ENCODE measurements around the gene COG4.

COG4 gene

DNA sequence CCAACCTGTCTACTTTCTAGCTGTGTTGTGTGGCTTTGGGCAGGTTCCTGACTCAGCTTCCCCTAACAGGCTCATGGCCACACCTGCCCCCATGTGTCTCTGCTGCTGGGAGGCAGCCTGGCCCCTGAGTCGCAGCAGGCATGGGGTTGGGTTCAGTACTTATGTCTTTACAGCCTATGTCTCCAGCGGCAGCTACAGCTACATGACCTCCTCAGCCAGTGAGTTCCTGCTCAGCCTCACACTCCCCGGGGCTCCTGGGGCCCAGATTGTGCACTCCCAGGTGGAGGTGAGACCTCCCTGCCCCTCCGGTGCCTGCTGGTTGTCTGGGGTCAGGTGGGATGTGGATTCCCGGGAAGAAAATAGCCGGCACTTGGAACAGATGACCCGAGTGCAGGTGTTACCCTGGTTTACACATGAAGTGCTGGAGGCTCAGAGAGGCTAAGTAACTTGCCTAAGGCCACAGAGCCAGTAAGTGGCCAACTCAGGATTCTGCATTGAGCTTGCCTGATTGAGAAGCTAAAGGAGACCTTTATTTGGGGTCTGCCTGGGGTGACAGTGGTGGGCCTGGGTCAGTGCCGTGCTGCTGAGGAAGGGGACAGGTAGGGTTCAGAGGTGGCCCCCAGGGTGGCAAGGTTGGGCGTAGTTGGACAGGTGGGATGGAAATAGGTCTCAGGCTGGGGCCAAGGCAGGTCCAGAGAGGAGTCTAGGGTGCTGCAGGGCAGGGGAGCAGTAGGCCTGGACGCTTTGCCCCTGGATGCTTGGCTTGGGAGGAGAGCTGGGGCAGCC, 53.0 kb downstream of the COG4 start:
- no peak overlapping the region for H3K4me3 ChIP-seq (ENCODE audit: low read length in 2 of 2)
- H3K27ac ChIP-seq (ENCODE audit: low read length) = no peak overlapping the region
- peaks cover 10 to 13% of the 10 kb centered on the region in 2 donors for H3K36me3 ChIP-seq (ENCODE audit: control insufficient read depth in 2 of 2, insufficient read depth in 2 of 2, low read length in 2 of 2)
- no peaks in the 10 kb centered on the region for H3K4me1 ChIP-seq (ENCODE audit: control insufficient read depth, insufficient read depth, low read length)
- no peak overlapping the region for H3K9ac ChIP-seq (ENCODE audit: low read length in 2 of 2)
- H3K9me3 ChIP-seq (ENCODE audit: control insufficient read depth in 2 of 2, low read length in 2 of 2) = no peaks in the 10 kb centered on the region
- H3K27me3 ChIP-seq (ENCODE audit: control insufficient read depth in 1 of 2, insufficient read depth in 2 of 2, low read length in 2 of 2) = no peaks in the 10 kb centered on the region

DNA sequence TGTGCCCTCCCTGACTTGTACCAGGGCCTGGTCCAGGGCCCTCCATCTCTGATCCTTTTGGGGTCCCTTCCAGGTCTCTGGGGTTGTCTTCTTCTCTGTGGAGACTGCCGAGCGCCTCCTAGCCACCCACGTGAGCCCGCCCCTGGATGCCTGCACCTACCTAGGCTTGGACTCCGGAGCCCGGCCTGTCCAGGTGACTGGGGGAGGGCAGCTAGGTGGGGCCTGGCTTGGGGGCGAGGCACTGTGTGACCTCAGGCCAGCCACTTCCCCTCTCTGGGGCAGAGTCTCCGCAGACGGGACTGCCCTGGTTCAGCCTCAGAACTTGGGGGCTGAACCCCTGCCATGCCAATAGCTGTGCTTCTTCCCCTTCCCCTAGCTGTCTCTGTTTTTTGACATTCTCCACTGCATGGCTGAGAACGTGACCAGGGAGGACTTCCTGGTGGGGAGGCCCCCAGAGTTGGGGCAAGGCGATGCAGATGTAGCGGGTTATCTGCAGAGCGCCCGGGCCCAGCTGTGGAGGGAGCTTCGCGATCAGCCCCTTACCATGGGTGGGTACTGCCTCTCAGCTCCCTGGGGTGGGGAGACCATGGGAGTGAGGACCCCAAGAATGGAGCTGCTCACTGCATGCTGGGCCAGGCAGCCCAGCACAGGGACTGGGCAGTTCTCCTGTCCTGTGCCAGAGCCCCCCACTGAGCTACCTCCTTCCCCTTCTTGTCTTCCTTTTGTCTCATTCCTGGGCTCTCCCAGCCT, 54.4 kb downstream of the COG4 start:
- Histone ChIP-seq H3K9ac (ENCODE audit: low read length in 2 of 2) (no peak overlapping the region), H3K27ac (ENCODE audit: low read length) (no peak overlapping the region), H3K9me3 (ENCODE audit: control insufficient read depth in 2 of 2, low read length in 2 of 2) (no peaks in the 10 kb centered on the region), H3K4me3 (ENCODE audit: low read length in 2 of 2) (no peak overlapping the region), H3K4me1 (ENCODE audit: control insufficient read depth, insufficient read depth, low read length) (no peaks in the 10 kb centered on the region), H3K36me3 (ENCODE audit: control insufficient read depth in 2 of 2, insufficient read depth in 2 of 2, low read length in 2 of 2) (peaks cover 8 to 12% of the 10 kb centered on the region in 2 donors), H3K27me3 (ENCODE audit: control insufficient read depth in 1 of 2, insufficient read depth in 2 of 2, low read length in 2 of 2) (no peaks in the 10 kb centered on the region)

GRCh38 chr16:70467608-70468007, 55.7 kb downstream of the COG4 start:
- H3K27me3 ChIP-seq (ENCODE audit: control insufficient read depth in 1 of 2, insufficient read depth in 2 of 2, low read length in 2 of 2) = no peaks in the 10 kb centered on the region
- H3K4me3 ChIP-seq (ENCODE audit: low read length in 2 of 2) = no peak overlapping the region
- no peak overlapping the region for H3K27ac ChIP-seq (ENCODE audit: low read length)
- H3K36me3 ChIP-seq (ENCODE audit: control insufficient read depth in 2 of 2, insufficient read depth in 2 of 2, low read length in 2 of 2) = peaks cover 10 to 14% of the 10 kb centered on the region in 2 donors
- H3K9ac ChIP-seq (ENCODE audit: low read length in 2 of 2) = no peak overlapping the region
- no peaks in the 10 kb centered on the region for H3K9me3 ChIP-seq (ENCODE audit: control insufficient read depth in 2 of 2, low read length in 2 of 2)
- H3K4me1 ChIP-seq (ENCODE audit: control insufficient read depth, insufficient read depth, low read length) = no peaks in the 10 kb centered on the region

- Histone ChIP-seq H3K9me3 (ENCODE audit: control insufficient read depth in 2 of 2, low read length in 2 of 2) (no peaks in the 10 kb centered on the region), H3K27me3 (ENCODE audit: control insufficient read depth in 1 of 2, insufficient read depth in 2 of 2, low read length in 2 of 2) (no peaks in the 10 kb centered on the region), H3K4me1 (ENCODE audit: control insufficient read depth, insufficient read depth, low read length) (no peaks in the 10 kb centered on the region), H3K9ac (ENCODE audit: low read length in 2 of 2) (no peak overlapping the region), H3K27ac (ENCODE audit: low read length) (no peak overlapping the region), H3K4me3 (ENCODE audit: low read length in 2 of 2) (no peak overlapping the region), H3K36me3 (ENCODE audit: control insufficient read depth in 2 of 2, insufficient read depth in 2 of 2, low read length in 2 of 2) (peaks cover 10 to 14% of the 10 kb centered on the region in 2 donors)
Measured at GRCh38 chr16:70467113-70467512, 56.2 kb downstream of the COG4 start.

DNA sequence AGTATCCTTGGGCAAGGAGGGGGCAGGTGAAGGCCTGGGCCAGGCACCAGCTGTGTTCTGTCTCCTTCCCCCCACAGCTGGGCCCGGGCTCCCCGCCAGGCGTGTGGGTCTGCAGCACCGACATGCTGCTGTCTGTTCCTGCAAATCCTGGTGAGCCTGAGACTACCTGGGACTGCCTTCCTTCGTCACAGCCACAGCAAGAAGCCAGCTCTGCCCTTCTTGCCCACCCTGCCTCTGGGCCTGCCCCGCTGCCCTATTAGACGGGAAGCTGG, 56.6 kb downstream of the COG4 start:
- Histone ChIP-seq H3K36me3 (ENCODE audit: control insufficient read depth in 2 of 2, insufficient read depth in 2 of 2, low read length in 2 of 2) (peaks cover 10 to 14% of the 10 kb centered on the region in 2 donors), H3K9ac (ENCODE audit: low read length in 2 of 2) (no peak overlapping the region), H3K9me3 (ENCODE audit: control insufficient read depth in 2 of 2, low read length in 2 of 2) (no peaks in the 10 kb centered on the region), H3K4me1 (ENCODE audit: control insufficient read depth, insufficient read depth, low read length) (no peaks in the 10 kb centered on the region), H3K4me3 (ENCODE audit: low read length in 2 of 2) (no peak overlapping the region), H3K27me3 (ENCODE audit: control insufficient read depth in 1 of 2, insufficient read depth in 2 of 2, low read length in 2 of 2) (no peaks in the 10 kb centered on the region), H3K27ac (ENCODE audit: low read length) (no peak overlapping the region)

- H3K27me3 ChIP-seq (ENCODE audit: control insufficient read depth in 1 of 2, insufficient read depth in 2 of 2, low read length in 2 of 2) = no peaks in the 10 kb centered on the region
- peaks cover 10 to 14% of the 10 kb centered on the region in 2 donors for H3K36me3 ChIP-seq (ENCODE audit: control insufficient read depth in 2 of 2, insufficient read depth in 2 of 2, low read length in 2 of 2)
- no peak overlapping the region for H3K9ac ChIP-seq (ENCODE audit: low read length in 2 of 2)
- no peak overlapping the region for H3K4me3 ChIP-seq (ENCODE audit: low read length in 2 of 2)
- no peak overlapping the region for H3K27ac ChIP-seq (ENCODE audit: low read length)
- no peaks in the 10 kb centered on the region for H3K4me1 ChIP-seq (ENCODE audit: control insufficient read depth, insufficient read depth, low read length)
- H3K9me3 ChIP-seq (ENCODE audit: control insufficient read depth in 2 of 2, low read length in 2 of 2) = no peaks in the 10 kb centered on the region
Measured at GRCh38 chr16:70465999-70466804, 57.2 kb downstream of the COG4 start.

DNA sequence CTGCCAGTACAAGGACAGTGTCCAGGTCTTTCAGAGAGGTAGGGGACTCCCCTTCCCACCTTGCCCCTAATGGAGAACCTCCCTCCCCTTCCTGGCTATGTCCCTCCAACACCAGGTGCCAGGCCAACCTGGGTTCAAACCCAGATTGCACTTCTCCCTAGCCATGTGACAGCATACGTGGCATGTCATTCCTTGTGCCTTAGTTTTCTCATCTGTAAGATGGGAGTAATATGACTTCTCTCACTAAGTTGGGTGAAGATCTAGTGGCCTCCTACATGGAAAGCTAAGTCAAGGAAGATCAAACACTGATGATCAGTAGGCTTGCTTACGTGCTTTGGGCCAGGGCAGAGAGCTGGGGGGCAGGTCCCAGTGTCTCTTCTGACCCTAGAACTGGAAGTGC, 60.1 kb downstream of the COG4 start:
- Histone ChIP-seq H3K27ac (ENCODE audit: low read length) (no peak overlapping the region), H3K27me3 (ENCODE audit: control insufficient read depth in 1 of 2, insufficient read depth in 2 of 2, low read length in 2 of 2) (no peaks in the 10 kb centered on the region), H3K9ac (ENCODE audit: low read length in 2 of 2) (no peak overlapping the region), H3K9me3 (ENCODE audit: control insufficient read depth in 2 of 2, low read length in 2 of 2) (no peaks in the 10 kb centered on the region), H3K4me3 (ENCODE audit: low read length in 2 of 2) (no peak overlapping the region), H3K4me1 (ENCODE audit: control insufficient read depth, insufficient read depth, low read length) (no peaks in the 10 kb centered on the region), H3K36me3 (ENCODE audit: control insufficient read depth in 2 of 2, insufficient read depth in 2 of 2, low read length in 2 of 2) (peaks cover 10 to 14% of the 10 kb centered on the region in 2 donors)

GRCh38 chr16:70460737-70461261, 62.6 kb downstream of the COG4 start:
- no peak overlapping the region for H3K27ac ChIP-seq (ENCODE audit: low read length)
- no peak overlapping the region for H3K9ac ChIP-seq (ENCODE audit: low read length in 2 of 2)
- H3K36me3 ChIP-seq (ENCODE audit: control insufficient read depth in 2 of 2, insufficient read depth in 2 of 2, low read length in 2 of 2) = peaks cover 10 to 12% of the 10 kb centered on the region in 2 donors
- H3K9me3 ChIP-seq (ENCODE audit: control insufficient read depth in 2 of 2, low read length in 2 of 2) = no peaks in the 10 kb centered on the region
- H3K4me1 ChIP-seq (ENCODE audit: control insufficient read depth, insufficient read depth, low read length) = no peaks in the 10 kb centered on the region
- no peak overlapping the region for H3K4me3 ChIP-seq (ENCODE audit: low read length in 2 of 2)
- no peaks in the 10 kb centered on the region for H3K27me3 ChIP-seq (ENCODE audit: control insufficient read depth in 1 of 2, insufficient read depth in 2 of 2, low read length in 2 of 2)

GRCh38 chr16:70457446-70458166, 65.7 kb downstream of the COG4 start:
- H3K9ac ChIP-seq (ENCODE audit: low read length in 2 of 2) = no peak overlapping the region
- no peaks in the 10 kb centered on the region for H3K27me3 ChIP-seq (ENCODE audit: control insufficient read depth in 1 of 2, insufficient read depth in 2 of 2, low read length in 2 of 2)
- no peak overlapping the region for H3K4me3 ChIP-seq (ENCODE audit: low read length in 2 of 2)
- no peaks in the 10 kb centered on the region for H3K36me3 ChIP-seq (ENCODE audit: control insufficient read depth in 2 of 2, insufficient read depth in 2 of 2, low read length in 2 of 2)
- H3K9me3 ChIP-seq (ENCODE audit: control insufficient read depth in 2 of 2, low read length in 2 of 2) = no peaks in the 10 kb centered on the region
- peaks cover 8% of the 10 kb centered on the region for H3K4me1 ChIP-seq (ENCODE audit: control insufficient read depth, insufficient read depth, low read length)
- no peak overlapping the region for H3K27ac ChIP-seq (ENCODE audit: low read length)

DNA sequence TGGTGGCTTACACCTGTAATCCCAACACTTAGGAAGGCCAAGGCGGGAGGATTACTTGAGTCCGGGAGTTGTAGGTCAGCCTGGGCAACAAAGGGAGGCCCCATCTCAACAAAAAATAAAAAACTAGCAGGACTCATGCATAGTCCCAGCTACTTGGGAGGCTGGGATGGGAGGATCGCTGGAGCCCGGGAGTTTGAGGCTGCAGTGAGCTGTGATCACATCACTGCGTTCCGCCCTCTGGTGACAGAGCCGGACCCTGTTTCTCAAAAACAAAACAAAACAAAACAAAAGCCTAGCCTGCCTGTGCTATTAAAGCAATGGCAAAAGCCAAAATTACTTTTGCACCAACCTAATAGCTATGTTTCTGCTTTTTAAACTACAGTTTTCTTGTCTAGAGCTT, 67.4 kb downstream of the COG4 start:
- Histone ChIP-seq H3K4me3 (ENCODE audit: low read length in 2 of 2) (no peak overlapping the region), H3K9ac (ENCODE audit: low read length in 2 of 2) (no peak overlapping the region), H3K27me3 (ENCODE audit: control insufficient read depth in 1 of 2, insufficient read depth in 2 of 2, low read length in 2 of 2) (no peaks in the 10 kb centered on the region), H3K27ac (ENCODE audit: low read length) (no peak overlapping the region), H3K4me1 (ENCODE audit: control insufficient read depth, insufficient read depth, low read length) (peaks cover 8% of the 10 kb centered on the region), H3K36me3 (ENCODE audit: control insufficient read depth in 2 of 2, insufficient read depth in 2 of 2, low read length in 2 of 2) (no peaks in the 10 kb centered on the region), H3K9me3 (ENCODE audit: control insufficient read depth in 2 of 2, low read length in 2 of 2) (no peaks in the 10 kb centered on the region)
